Peyer's patch (tissue), 4 donors: Measurements from ENCODE around the gene NIBAN1.

Experiments used
- POLR2A ChIP-seq, 2 donors: fragments of 450-650 bp; IDR thresholded peaks; one replicate each; pipeline ENCODE4 v1.5.1; 2017; ENCODE audit warnings: antibody characterized with exemption in 2 of 2, mild to moderate bottlenecking in 2 of 2, moderate library complexity in 2 of 2
- TF ChIP-seq, protein P1 (sequence below), 6 experiments: fragments of 450-650 bp in 4 of 6; fragments of 200-600 bp in 2 of 6; sonication (generic) in 1 of 6; IDR thresholded peaks; one replicate each; pipeline ENCODE4 v1.5.1; 2017 to 2019; ENCODE audit warnings: antibody characterized with exemption in 6 of 6, mild to moderate bottlenecking in 3 of 6, moderate library complexity in 1 of 6

DNA sequence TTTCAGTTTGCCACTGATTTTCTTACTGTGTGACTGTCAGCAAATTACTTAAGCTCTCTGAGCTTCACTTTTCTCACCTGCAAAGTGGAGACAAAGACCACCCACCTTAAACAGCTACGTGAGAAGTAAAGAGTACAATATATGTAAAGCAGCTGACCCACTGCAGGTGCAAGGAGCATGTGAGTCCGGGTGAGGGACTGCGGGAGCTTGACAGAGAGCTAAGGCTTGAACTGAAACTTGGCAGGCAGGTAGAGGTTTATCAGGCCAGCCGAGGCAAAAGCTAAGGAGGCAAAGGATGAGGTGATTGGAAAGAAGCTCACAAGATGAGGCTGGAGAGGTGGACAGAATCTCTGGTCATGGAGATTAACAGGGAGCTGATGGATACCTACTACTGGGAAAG is 36.6 kb downstream of the NIBAN1 start:
- no peak for TF ChIP-seq POLR2A (IDR thresholded peaks at IDR 0.05)
- TF ChIP-seq, protein P1, sequence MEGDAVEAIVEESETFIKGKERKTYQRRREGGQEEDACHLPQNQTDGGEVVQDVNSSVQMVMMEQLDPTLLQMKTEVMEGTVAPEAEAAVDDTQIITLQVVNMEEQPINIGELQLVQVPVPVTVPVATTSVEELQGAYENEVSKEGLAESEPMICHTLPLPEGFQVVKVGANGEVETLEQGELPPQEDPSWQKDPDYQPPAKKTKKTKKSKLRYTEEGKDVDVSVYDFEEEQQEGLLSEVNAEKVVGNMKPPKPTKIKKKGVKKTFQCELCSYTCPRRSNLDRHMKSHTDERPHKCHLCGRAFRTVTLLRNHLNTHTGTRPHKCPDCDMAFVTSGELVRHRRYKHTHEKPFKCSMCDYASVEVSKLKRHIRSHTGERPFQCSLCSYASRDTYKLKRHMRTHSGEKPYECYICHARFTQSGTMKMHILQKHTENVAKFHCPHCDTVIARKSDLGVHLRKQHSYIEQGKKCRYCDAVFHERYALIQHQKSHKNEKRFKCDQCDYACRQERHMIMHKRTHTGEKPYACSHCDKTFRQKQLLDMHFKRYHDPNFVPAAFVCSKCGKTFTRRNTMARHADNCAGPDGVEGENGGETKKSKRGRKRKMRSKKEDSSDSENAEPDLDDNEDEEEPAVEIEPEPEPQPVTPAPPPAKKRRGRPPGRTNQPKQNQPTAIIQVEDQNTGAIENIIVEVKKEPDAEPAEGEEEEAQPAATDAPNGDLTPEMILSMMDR (IDR thresholded peaks at IDR 0.05) = no peak
